GM18505 (cell line): ENCODE results near the gene APBB2.
"Not testable (repeated sequence)": the region's sequence is repeated elsewhere in the genome, so short reads cannot be mapped to it uniquely, and the experiment has no call there.

Source experiments
- ATAC-seq: cut with Tn5 transposase; IDR thresholded peaks from one replicate; pipeline ENCODE4 v1.9.1; 2021; ENCODE audit not compliant: unreplicated experiment
- POLR2A ChIP-seq: IDR thresholded peaks from 4 replicates; pipeline ENCODE4 v1.6.1; 2011; ENCODE audit warnings: borderline replicate concordance; ENCODE audit not compliant: insufficient read depth, insufficient read length; ENCODE audit errors: extremely low read depth

The APBB2 gene

GRCh38 chr4:40916880-40917279 is 297.5 kb downstream of the APBB2 start:
- peak; percentile 73 for ATAC-seq
- no peak for TF ChIP-seq POLR2A

DNA sequence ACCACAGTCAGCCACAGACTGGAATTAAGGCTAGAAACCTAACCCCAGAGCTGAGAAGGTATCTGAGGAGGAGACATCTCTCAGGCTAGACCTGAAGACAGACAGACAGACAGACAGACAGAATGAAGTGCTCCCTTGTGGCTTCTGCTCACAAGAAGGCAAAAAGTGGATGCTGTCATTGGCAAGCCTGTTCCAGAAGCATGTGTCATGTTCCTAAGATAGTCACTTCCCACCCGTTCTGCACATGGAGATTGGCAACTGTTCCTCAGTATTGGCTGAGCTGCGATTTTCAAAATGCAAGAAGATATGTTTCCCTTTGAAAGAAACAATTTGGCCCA is 298.2 kb downstream of the APBB2 start:
- ATAC-seq: no peak
- TF ChIP-seq POLR2A: no peak

DNA sequence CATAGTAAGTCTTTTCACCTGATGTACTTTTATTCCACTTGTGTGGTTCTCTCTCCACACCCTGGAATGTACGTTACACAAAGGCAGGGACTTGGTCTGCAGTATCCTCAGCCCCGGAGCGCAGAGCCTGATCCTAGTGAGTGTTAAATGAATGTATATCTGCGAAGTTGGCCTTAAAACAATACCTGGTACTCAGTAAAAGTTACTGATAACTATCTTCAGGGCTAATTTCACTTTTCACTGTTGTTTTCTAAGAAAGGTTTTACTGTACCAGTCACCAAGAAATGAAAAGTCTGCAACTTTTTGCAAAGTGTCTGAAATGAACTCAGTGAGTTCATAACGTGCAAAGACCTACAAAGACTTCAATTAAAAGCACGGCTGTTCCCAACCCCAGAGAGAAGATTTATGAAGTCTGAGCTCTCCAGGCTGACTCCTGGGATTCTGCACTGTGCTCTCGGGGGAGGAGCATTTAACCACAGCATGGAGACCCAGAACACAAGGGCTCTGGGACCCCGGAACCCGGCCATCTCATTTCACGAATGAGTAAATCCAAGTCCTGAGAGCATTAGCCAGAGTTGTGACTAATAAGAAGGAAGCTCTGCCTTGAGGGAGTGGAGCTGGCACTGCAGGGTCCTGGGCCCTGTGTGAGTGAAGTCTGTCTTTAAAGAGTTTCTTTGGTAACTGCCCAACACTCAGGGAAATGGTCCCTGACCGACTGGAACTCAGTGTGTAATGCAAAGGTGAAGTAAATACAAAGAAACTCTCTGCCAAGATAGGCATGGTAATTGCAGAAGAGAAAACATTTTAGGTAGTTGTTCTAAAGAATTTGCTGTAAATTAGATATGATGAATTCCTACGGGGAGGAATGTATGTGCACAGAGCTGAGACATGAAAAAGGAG is 298.8 kb downstream of the APBB2 start:
- no peak for TF ChIP-seq POLR2A
- ATAC-seq: no peak

- TF ChIP-seq POLR2A: no peak
- ATAC-seq: no peak
These were observed 301.7 kb downstream of the APBB2 start for GRCh38 chr4:40912460-40913184.

DNA sequence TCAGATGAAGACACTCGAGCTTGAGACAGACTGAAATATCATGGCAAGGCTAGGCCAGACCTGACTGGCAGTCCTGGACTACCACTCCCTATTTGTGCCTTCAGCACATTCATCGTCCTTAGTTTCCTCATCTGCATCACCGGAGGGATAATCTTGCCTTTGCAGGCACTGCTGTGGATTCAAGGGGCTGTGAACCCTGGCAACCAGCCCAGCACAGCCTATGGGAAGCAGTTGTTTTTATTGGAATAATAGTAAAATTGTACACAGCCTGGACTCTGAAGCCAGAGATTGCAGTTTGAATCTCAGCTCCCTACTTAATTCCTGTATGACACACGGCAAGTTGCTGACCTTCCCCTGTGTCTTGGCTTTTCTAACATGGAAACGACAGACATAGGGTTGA is 303.6 kb downstream of the APBB2 start:
- no peak for ATAC-seq

DNA sequence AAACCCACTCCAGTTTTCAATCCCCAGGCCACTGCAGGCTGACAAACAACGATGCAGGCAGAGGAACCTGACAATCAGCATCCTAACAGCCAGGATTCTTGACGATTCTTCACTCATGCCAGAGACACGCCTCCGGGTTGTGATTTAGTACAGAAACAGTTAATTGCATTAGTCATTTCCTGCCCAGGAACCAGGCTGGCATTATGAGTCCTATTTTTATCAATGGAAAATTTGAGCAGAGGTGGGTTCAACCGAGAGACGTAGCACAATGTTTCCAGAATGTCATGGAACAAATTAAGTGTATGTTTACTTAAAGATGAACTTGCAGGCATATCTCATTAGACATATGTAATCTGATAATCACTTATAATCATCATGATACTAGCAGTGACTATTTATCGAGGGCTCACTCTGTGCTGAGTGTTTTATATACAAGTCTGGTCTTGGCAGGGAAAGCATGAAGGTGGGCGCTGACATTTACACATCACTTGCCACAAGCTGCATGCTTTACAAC is 304.9 kb downstream of the APBB2 start:
- no peak for ATAC-seq
- no peak for TF ChIP-seq POLR2A

More for the DNA sequence above, 303.6 kb downstream of the APBB2 start:
- no peak for TF ChIP-seq POLR2A

DNA sequence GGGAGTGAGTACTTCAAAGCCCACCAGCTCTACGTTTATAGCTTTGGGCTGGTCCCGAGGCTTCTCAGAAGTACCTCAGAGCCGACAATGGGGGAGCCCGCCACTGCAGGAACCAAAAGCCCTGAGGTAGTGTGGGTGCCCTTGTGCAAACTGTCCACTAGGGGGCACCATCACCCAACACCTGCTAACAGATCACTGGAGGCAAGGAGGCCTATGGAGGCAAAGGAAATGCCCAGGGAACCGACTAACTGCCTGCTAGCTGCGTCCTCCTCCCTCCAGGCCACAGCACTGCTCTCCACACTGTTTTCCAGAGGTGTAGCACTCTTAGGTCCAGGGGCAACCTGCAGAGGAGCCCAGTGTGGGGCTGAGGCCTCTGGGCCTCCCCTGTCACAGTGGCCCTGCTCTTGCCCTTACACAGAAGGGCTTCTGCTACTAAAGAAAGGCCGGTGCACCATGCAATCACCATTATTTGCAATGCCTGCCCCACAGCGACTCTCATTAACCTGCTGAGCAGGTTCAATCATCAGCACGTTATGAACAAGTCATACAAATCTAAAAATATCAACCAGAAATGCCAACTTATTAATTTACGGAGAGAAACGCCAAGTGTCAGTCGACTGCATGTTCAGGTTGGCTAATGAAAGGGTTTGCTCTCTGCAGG is 305.5 kb downstream of the APBB2 start:
- TF ChIP-seq POLR2A: no peak
- ATAC-seq: peak; percentile 85

GRCh38 chr4:40908297-40908696 is 306.0 kb downstream of the APBB2 start:
- ATAC-seq: no peak
- TF ChIP-seq POLR2A: no peak

DNA sequence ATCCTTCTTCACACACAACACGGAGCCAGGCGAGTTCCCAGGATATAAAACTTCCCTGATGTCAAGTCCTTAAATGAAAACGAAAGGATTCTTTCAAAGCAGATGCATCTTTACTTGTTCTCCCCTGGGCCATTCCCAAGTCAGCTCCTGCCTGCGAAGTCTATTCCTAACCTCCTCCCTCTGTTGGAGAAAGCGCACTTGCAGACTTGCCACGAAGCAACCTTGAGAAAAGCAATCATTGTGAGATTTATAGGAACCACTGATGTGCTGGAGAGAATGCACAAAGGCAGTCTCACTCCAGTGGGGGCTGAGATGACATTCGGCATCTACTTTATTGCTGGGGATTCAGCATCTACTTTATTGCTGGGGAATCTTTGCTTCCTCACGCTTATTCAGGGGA is 308.9 kb downstream of the APBB2 start:
- no peak for TF ChIP-seq POLR2A
- no peak for ATAC-seq

DNA sequence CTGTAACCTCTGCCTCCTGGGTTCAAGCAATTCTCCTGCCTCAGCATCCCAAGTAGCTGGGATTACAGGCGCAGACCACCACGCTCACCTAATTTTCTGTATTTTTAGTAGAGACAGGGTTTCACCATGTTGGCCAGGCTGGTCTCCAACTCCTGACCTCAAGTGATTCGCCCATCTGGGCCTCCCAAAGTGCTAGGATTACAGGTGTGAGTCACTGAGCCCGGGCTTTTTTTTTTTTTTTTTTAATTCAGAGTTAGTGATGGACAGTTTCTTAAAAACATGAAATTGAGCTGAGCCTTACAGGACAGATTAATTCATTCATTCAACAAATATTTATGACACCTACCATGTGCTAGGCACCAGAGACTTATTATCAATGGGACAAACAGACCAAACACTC is 313.8 kb downstream of the APBB2 start:
- not testable (repeated sequence) for ATAC-seq

DNA sequence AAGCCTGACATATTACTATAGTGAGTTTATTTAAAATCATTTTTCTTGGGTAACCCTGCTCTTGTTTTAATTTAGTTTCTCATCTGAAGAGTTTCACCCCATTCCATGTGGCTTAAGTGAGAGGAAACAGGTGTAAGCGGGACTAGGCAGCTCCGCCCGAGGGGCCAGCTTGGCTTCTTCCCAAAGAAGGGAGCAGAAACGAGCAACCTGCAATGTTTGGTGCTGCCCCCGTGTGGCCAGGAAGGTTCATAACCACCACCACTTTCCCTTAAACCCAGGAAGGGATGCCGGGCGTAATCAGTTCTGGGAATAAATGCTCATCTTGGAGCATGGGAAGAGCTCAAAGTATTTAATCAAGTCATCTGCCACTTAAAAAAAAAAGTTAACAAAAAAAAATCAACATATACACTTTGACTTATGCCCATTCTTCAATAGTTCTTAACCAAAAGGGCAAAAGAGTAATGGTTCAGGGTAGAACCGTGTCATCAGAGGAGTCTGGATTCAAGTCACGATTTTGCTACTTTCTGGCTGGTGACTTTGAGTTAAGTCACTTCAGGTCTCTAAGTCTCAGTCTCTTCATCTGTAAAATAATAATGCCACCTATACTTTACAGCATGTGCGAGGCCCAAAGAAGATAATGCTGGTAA is 316.7 kb downstream of the APBB2 start:
- ATAC-seq: no peak
- no peak for TF ChIP-seq POLR2A

DNA sequence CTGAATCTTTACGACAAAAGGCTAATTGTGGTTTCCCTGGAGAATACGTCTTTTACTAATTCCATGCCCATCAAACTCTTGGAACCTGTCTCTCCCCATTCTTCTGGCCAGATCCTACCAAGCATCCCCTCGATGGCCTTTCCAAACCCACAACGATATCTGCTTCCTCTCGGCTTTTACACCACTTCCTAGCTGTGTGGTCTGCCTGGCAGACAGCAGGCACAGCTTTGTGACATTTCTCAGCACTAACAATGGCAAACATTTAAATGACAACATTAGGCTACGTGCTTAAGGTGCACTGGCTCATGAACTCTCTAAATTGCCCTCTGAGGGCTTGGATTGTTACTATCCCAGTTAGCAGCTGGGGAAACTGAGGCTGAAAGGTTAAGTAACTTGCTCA is 323.6 kb downstream of the APBB2 start:
- no peak for TF ChIP-seq POLR2A
- ATAC-seq: no peak

DNA sequence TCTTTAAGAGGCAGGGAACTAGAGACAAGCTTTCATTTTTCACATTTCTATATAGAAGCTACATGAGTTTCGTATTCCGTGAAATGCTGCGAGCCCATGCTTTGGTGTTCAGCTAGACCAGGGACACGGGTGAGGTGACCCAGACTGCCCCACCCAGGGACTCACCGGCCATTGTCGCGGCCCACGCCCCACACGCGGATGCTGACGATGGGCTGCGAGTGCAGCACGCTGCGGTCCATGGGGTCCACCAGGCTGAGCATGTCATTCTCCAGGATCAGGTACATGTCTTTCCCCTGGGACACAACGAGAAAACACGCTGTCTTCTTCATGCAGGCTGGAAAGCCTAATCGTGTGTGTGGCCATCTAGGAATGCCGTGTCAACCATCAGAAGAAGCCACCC is 324.1 kb downstream of the APBB2 start:
- TF ChIP-seq POLR2A: no peak
- ATAC-seq: no peak
